Activated gamma-delta T cell treated with Interleukin-2 at 50 U/mL for 16 hours (primary cell): Measurements from ENCODE around the gene CCDC57.

ENCODE experiments used
- DNase-seq: peaks from one replicate; pipeline ENCODE4 v3.0.0-alpha.2; 2020

The CCDC57 gene

GRCh38 chr17:82088838-82089722 lies 123.6 kb downstream of the CCDC57 start:
- no peak for DNase-seq

GRCh38 chr17:82087961-82088837 lies 124.4 kb downstream of the CCDC57 start:
- DNase-seq, result no peak

- DNase-seq, result no peak
Measured at GRCh38 chr17:82086941-82087906, 125.4 kb downstream of the CCDC57 start.

GRCh38 chr17:82085931-82086764 lies 126.5 kb downstream of the CCDC57 start:
- DNase-seq, result no peak

GRCh38 chr17:82085031-82085861 lies 127.4 kb downstream of the CCDC57 start:
- no peak for DNase-seq

GRCh38 chr17:82084373-82085030 lies 128.1 kb downstream of the CCDC57 start:
- DNase-seq, result no peak

- DNase-seq, result no peak
Measured at GRCh38 chr17:82083533-82084359, 128.9 kb downstream of the CCDC57 start.

- DNase-seq, result no peak
Measured at GRCh38 chr17:82083009-82083408, 129.6 kb downstream of the CCDC57 start.

GRCh38 chr17:82082456-82082855 lies 130.2 kb downstream of the CCDC57 start:
- DNase-seq, result no peak

- no peak for DNase-seq
Measured at GRCh38 chr17:82081966-82082365, 130.7 kb downstream of the CCDC57 start.

- no peak for DNase-seq
Measured at GRCh38 chr17:82081546-82081945, 131.1 kb downstream of the CCDC57 start.

- DNase-seq, result no peak
Measured at GRCh38 chr17:82080789-82081464, 131.7 kb downstream of the CCDC57 start.

- no peak for DNase-seq
Measured at GRCh38 chr17:82080048-82080788, 132.4 kb downstream of the CCDC57 start.

GRCh38 chr17:82079001-82079677 lies 133.5 kb downstream of the CCDC57 start:
- no peak for DNase-seq

- DNase-seq, result no peak
Measured at GRCh38 chr17:82078433-82078832, 134.2 kb downstream of the CCDC57 start.

- DNase-seq, result no peak
Measured at GRCh38 chr17:82077617-82078358, 134.9 kb downstream of the CCDC57 start.
